ENCODE results near the gene PCSK5.
A peak's percentile ranks its signal among the peaks of the same experiment; 100 is the strongest.

DNA sequence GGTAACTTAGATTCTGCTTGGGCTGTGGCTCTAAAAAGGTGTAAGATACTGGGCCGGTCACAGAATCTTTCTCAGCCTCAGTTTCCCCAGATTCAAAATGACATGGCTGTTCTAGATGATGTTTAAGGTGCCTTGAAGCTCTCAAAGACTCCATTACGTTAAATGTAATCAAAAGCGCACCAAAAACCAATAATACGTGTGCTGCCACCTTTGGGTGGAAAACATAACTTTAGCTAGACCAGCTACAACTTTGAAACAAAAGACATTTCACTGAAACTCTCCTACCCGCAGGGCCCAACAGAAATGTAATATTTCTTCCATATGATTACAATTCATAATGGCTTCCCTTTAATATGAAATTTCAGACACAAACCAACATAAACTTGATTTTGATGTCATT lies 35.0 kb upstream of the PCSK5 start:
- TF ChIP-seq, protein P1, sequence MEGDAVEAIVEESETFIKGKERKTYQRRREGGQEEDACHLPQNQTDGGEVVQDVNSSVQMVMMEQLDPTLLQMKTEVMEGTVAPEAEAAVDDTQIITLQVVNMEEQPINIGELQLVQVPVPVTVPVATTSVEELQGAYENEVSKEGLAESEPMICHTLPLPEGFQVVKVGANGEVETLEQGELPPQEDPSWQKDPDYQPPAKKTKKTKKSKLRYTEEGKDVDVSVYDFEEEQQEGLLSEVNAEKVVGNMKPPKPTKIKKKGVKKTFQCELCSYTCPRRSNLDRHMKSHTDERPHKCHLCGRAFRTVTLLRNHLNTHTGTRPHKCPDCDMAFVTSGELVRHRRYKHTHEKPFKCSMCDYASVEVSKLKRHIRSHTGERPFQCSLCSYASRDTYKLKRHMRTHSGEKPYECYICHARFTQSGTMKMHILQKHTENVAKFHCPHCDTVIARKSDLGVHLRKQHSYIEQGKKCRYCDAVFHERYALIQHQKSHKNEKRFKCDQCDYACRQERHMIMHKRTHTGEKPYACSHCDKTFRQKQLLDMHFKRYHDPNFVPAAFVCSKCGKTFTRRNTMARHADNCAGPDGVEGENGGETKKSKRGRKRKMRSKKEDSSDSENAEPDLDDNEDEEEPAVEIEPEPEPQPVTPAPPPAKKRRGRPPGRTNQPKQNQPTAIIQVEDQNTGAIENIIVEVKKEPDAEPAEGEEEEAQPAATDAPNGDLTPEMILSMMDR (optimal IDR thresholded peaks at IDR 0.05 in 1 of 3, IDR thresholded peaks at IDR 0.05 in 1 of 3, conservative IDR thresholded peaks at IDR 0.05 in 1 of 3; ENCODE audit: extremely low read depth in 1 of 3, insufficient read depth in 2 of 3, low read length in 3 of 3): peak in 1 of 3 experiments; percentile 26
- TF ChIP-seq EZH2 (IDR thresholded peaks at IDR 0.05; ENCODE audit: low read length): no peak
